ENCODE data around the gene LRRC23. TPM values are rescaled to one million over a fixed set of nuclear protein-coding genes. Genes with fewer than 3 reads are reported as not detected.

The LRRC23 gene
- total and polyA plus RNA-seq, 2 of the 4 experiments (the other 2 are of a cell fraction), result 11.1 to 11.4 TPM

DNA sequence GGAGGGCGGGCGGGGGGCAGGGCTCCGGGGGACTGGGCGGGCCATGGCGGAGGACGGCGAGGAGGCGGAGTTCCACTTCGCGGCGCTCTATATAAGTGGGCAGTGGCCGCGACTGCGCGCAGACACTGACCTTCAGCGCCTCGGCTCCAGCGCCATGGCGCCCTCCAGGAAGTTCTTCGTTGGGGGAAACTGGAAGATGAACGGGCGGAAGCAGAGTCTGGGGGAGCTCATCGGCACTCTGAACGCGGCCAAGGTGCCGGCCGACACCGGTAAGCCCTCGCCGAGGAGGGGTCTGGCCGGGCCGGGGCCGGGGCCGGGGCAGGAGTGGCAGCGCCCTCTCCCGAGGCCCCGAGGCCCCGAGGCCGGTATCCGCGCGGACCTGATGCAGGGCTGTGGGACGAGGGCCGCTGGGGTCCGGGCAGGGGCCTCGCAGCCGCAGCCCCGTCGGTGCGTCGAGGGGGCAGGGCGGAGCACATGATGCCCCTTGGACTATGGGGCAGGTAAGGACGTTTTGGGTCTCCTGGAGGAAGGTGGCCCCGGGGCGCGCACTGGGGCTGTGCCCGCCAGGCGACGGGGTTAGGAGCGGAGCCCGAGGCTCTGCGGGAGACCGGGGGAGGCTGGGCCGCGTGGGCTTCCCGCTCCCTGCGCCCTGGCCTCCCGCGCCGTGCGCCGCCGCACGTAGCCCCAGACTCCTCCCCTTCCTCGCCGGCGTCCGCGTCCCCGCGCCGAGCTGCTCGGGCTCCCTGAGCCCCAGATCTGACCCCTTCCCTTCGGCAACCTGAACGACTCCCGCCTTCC lies 37.0 kb upstream of the LRRC23 start, which contains the start of gene TPI1:
TPI1 (plus strand) TSS at position 119 of the 798 bp plus-strand sequence; CDS start at position 155, 36 bp downstream.
- Histone ChIP-seq H3K18ac (ENCODE audit: low read depth, low read length) (peak within 1 kb of the TSS; percentile 69), H3K14ac (replicated peaks; ENCODE audit: low read depth, low read length) (peak within 1 kb of the TSS; percentile 95), H4K5ac (ENCODE audit: low read depth, low read length) (peak within 1 kb of the TSS; percentile 92), H3K9me1 (ENCODE audit: insufficient read depth, low read length) (0 out of 2 replicates have a peak, but pooled peaks cover 7% of the 10 kb centered on the region), H3K23ac (ENCODE audit: low read depth, low read length) (peak within 1 kb of the TSS; percentile 97), H2BK20ac (ENCODE audit: low read depth, low read length) (peak within 1 kb of the TSS; percentile 24; the same call in 1 of the 2 replicates), H3K9ac (ENCODE audit: low read depth, low read length) (peak within 1 kb of the TSS; percentile 100), H4K91ac (ENCODE audit: insufficient read depth, low read depth, low read length) (peak within 1 kb of the TSS; percentile 84), H3K56ac (ENCODE audit: extremely low read depth, insufficient read depth, low read length) (peak within 1 kb of the TSS; percentile 91), H3K4me1 (ENCODE audit: control insufficient read depth, insufficient read depth, low read length) (peaks cover 19% of the 10 kb centered on the region), H2BK120ac (ENCODE audit: low read depth, low read length) (peak within 1 kb of the TSS; percentile 65), H4K8ac (ENCODE audit: low read depth in 2 of 2, low read length in 2 of 2) (peak within 1 kb of the TSS; percentile 92 to 93), H3K27me3 (ENCODE audit: control insufficient read depth, insufficient read depth, low read length) (no peaks in the 10 kb centered on the region), H2BK15ac (ENCODE audit: low read depth, low read length) (0 out of 3 replicates have a peak within 1 kb of the TSS, but pooled peaks have one; percentile 50), H3K79me1 (ENCODE audit: low read depth in 1 of 2, low read length in 2 of 2) (peaks cover 23 to 51% of the 10 kb centered on the region in 2 experiments), H4K20me1 (ENCODE audit: insufficient read depth, low read length) (peaks cover 48% of the 10 kb centered on the region), H3K9me3 (ENCODE audit: control insufficient read depth, insufficient read depth, low read length) (no peaks in the 10 kb centered on the region), H3K4me3 (ENCODE audit: insufficient read depth, low read depth, low read length) (peak within 1 kb of the TSS; percentile 87), H3K36me3 (ENCODE audit: control insufficient read depth, insufficient read depth, low read length) (peaks cover 52% of the 10 kb centered on the region), H2AFZ (replicated peaks; ENCODE audit: low read length, poor library complexity) (peak within 1 kb of the TSS; percentile 95), H3K4ac (ENCODE audit: low read depth, low read length) (peak within 1 kb of the TSS; percentile 95), H3K27ac (ENCODE audit: insufficient read depth, low read length) (peak within 1 kb of the TSS; percentile 97), H2BK5ac (ENCODE audit: low read depth, low read length, poor library complexity, severe bottlenecking) (peak within 1 kb of the TSS; percentile 95), H2AK9ac (replicated peaks; ENCODE audit: low read depth, low read length, poor library complexity) (peak within 1 kb of the TSS; percentile 100), H2AK5ac (ENCODE audit: low read depth, low read length) (peak within 1 kb of the TSS; percentile 97), H3K4me2 (ENCODE audit: low read depth, low read length) (peak within 1 kb of the TSS; percentile 95)
- ATAC-seq (ENCODE audit: low read depth), result peak; percentile 82
- CTCF ChIA-PET, result no interaction called here
- 0% methylated on average over 39 of the region's 86 CpGs; no CpG with 5 or more reads in 1 of the 2 experiments for WGBS, 2 experiments (ENCODE audit: extremely low coverage in 2 of 2, insufficient read length in 1 of 2)
- dilution Hi-C loops (cut with HindIII; ENCODE audit: low sequenced_read_pairs, unreplicated experiment), result no loop called here
- intact Hi-C loops (cut with micrococcal nuclease), result loop anchor here (2.0 to 5.0 kb wide), 3 partner anchors 15 to 770 kb away; partner anchors contain the start of genes RNU7-1 and USP5
- peak; percentile 74 for DNase-seq
- POLR2A ChIA-PET (ENCODE audit: unreplicated experiment), result interaction anchor here (1.1 to 1.9 kb wide), 2 partner anchors 15 to 38 kb away, joined by 3 to 6 read pairs; partner anchors contain the start of gene USP5
- BruUV-seq (replicated peaks), result no TSS peak
- in situ Hi-C loops (cut with MboI; ENCODE audit: low sequenced_read_pairs), result loop anchor here (5.0 kb wide), 1 partner anchor 95 kb away; no protein-coding TSS in a partner anchor
- TF ChIP-seq CEBPB (IDR thresholded peaks at IDR 0.05; ENCODE audit: low read depth, low read length) (no peak), POLR2A (IDR thresholded peaks at IDR 0.05; ENCODE audit: low read depth, low read length) (peak; percentile 99), MAZ (IDR thresholded peaks at IDR 0.05; ENCODE audit: borderline replicate concordance, low read depth, low read length) (0 out of 2 replicates have a peak, but pooled peaks have one; percentile 17), USF2 (IDR thresholded peaks at IDR 0.05; ENCODE audit: low read depth, low read length) (no peak), FOS (IDR thresholded peaks at IDR 0.05; ENCODE audit: low read depth, low read length) (no peak), RCOR1 (IDR thresholded peaks at IDR 0.05; ENCODE audit: insufficient replicate concordance, low read length) (no peak), RAD21 (IDR thresholded peaks at IDR 0.05; ENCODE audit: low read length) (no peak), CHD1 (IDR thresholded peaks at IDR 0.05; ENCODE audit: low read depth, low read length) (0 out of 2 replicates have a peak, but pooled peaks have one; percentile 35), MXI1 (IDR thresholded peaks at IDR 0.05; ENCODE audit: borderline replicate concordance, low read depth, low read length) (peak; percentile 74), BHLHE40 (IDR thresholded peaks at IDR 0.05; ENCODE audit: low read depth, low read length) (no peak)
